HG03439 (cell line): ENCODE measurements around the gene RBAK.
"Not testable (repeated sequence)": the region's sequence is repeated elsewhere in the genome, so short reads cannot be mapped to it uniquely, and the experiment has no call there.

Experiments used
- ATAC-seq: cut with Tn5 transposase; IDR thresholded peaks from one replicate; pipeline ENCODE4 v1.9.1; 2021; ENCODE audit warnings: mild to moderate bottlenecking, moderate library complexity; ENCODE audit not compliant: unreplicated experiment

Gene RBAK

DNA sequence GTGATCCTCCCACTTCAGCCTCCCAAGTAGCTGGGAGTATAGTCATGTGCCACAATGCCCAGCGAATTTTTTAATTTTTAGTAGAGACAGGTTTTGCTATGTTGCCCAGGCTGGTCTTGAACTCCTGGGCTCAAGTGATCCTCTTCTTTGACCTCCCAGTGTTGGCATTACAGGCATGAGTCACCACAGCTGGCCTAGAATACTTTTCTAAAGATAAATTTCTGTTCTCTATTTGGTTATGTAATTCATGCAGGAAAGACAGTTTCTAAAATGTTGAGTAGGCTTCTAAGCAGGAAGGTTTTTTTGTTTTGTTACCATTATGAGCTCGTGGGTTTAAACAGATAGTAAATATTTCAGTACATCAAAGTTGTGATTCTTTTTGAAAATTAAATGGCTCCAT lies 5.0 kb downstream of the RBAK start:
- no peak for ATAC-seq

DNA sequence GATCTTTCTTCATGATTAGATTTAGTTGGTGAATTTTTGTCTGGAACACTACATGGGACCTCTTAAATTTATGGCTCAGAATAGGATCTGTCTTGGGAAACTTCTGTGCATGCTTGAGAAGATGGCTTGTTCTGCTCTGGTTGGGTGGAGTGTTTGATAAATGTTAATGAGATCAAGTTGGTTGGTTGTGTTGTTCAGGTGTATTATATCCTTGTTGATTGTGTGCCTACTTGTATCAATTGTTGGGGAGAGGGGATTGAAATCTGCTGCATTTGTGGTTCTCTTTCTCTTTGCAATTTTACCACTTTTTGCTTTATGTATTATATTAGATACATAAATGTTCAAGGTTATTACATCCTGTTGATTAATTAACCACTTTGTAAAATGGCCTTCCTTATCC lies 6.1 kb downstream of the RBAK start:
- not testable (repeated sequence) for ATAC-seq

DNA sequence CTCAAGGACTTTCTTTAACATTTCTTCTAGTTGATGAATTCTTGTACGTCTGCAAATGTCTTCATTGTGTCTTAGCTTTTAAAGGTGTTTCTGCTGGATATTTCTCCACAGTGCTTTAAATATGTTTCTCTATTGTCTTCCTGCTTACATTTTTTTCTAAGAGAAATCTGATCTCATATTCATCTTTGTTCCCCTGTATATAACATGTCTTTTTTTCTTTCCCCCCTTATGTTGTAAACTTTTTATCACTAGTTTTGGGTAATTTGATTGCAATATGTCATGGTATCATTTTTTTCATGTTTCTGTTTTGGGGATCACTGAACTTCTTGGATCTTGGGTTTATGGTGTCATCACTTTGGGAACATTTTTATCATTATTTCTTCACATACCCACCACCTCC lies 7.5 kb downstream of the RBAK start:
- no peak for ATAC-seq

DNA sequence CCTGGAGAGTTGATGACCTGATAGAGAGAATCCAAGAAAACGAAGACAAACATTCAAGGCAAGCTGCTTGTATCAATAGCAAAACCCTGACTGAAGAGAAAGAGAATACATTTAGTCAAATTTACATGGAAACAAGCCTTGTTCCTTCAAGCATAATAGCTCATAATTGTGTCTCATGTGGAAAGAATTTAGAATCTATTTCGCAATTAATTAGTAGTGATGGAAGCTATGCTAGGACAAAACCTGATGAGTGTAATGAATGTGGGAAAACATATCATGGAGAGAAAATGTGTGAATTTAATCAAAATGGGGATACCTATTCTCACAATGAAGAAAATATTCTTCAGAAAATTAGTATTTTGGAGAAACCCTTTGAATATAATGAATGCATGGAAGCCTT lies 18.0 kb downstream of the RBAK start:
- no peak for ATAC-seq

DNA sequence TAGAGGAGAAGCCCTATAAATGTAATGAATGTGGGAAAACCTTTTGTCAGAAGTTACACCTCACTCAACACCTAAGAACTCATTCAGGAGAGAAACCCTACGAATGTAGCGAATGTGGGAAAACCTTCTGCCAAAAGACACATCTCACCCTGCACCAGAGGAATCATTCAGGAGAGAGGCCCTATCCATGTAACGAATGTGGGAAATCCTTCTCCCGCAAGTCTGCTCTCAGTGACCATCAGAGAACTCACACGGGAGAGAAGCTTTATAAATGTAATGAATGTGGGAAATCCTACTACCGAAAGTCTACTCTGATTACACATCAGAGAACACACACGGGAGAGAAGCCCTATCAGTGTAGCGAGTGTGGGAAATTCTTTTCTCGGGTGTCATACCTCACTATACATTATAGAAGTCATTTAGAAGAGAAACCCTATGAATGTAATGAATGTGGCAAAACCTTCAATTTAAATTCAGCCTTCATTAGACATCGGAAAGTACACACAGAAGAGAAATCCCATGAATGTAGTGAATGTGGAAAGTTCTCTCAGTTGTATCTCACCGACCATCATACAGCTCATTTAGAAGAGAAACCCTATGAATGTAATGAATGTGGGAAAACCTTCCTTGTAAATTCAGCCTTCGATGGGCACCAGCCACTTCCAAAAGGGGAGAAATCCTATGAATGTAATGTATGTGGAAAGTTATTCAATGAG lies 18.9 kb downstream of the RBAK start:
- no peak for ATAC-seq

DNA sequence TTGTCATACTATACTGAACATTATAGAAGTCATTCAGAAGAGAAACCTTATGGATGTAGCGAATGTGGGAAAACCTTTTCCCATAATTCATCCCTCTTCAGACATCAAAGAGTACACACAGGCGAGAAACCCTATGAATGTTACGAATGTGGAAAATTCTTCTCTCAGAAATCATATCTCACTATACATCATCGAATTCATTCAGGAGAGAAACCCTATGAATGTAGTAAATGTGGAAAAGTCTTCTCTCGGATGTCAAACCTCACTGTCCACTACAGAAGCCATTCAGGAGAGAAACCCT lies 19.4 kb downstream of the RBAK start:
- no peak for ATAC-seq

DNA sequence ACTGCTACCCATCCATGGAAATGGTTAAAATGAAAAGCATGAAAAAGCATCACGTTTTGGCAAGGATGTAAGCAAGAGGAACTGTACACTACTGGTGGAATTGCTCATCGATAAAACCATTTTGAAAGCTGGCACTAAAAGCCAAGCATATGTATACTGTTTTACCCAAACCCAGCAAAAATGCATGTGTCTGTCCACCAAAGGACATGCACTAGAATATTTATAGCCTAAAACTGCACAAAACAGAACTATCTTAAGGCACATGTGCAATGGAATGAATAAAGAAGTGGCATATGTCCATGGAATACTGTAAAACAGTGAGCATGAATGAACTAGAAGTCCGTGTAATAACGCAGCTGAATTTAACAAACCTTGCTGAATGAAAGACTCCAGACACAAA lies 22.9 kb downstream of the RBAK start:
- no peak for ATAC-seq

DNA sequence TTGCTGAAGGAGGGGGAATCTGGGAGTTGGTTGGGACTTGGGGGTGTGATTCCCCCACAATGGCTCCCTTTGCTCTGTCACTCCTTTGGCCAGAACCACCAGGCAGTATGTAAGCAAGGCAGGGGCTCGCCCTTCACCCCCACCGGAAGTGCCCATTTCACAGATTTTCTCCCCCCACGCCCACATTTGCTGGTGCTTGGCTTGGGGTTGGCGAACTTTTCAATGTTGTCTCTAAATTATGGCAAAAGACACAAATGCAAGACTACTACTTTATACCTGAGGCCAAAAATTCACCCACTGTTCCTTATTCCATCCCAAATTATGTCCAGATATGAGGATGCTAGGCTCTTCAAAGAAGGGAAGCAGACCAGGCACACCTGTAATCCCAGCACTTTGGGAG lies 24.5 kb downstream of the RBAK start:
- ATAC-seq = no peak

DNA sequence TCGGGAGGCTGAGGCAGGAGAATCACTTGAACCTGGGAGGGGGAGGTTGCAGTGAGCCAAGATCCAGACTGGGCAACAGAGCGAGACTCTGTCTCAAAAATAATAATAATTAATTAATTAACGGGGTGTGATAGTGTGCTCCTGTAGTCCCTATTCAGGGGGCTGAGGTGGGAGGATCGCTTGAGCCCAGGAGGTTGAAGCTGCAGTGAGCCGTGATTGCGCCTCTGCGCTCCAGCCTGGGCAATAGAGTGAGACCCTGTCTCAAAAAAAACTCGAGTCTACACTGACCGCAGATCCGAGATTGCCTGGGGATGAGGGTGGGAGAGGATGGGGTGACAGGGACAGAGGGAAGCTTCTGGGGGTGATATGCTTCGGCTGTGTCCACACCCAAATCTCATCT lies 29.5 kb downstream of the RBAK start:
- ATAC-seq = not testable (repeated sequence)

DNA sequence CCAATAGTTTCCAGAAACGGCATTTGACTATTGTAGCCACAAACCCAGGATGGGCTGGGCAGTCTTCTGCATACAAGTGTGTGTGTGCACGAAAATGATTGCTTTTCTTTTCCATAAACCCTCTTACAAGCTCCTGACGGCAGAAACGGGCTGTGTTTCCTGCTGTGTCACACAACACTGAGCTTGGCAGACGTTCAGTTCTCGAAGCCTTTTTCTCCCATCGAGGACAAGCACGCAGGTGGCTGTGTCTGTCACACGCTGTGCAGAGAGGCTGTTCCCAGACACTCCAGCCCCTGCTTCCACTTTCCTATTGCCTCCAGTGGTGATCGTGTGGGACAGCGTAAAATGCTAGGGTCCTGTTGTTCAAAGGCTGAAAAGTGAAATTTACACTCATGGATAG lies 32.1 kb downstream of the RBAK start:
- ATAC-seq = no peak

DNA sequence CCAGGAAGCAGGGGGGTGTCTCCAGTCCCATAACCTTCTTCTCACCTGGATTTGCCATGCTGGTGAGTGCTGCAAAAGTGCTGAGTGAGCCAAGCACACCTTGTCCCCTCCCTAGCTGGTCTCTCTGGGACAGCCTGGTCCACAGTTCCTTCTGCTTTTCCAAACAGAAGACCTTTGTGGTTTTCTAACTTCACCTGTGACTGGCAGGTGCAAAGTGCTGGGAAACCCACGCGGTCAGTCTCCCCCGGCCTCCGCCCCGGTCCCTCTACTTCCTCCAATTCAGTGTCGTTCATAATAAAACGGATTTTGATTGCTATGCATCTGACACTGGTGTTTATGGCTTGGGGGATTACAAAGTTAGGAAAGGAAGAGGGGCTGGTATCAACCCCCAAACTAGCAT lies 37.1 kb downstream of the RBAK start:
- ATAC-seq = no peak

DNA sequence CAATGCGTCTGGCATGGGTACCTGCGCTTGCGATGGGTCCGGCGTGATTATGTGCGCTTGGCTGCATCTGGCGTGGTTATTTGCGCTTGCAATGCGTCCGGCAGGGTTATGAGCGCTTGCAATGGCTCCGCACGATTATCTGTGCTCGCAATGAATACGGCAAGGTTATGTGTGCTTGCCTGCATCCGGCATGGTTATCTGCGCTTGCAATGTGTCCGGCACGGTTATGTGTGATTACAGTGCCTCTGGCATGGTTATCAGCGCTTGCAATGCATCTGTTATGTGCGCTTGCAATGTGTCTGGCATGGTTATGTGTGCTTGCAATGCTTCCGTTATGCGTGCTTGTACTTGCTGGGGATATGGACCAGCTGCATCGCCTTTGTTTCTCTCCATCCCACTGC lies 37.7 kb downstream of the RBAK start:
- ATAC-seq = no peak

DNA sequence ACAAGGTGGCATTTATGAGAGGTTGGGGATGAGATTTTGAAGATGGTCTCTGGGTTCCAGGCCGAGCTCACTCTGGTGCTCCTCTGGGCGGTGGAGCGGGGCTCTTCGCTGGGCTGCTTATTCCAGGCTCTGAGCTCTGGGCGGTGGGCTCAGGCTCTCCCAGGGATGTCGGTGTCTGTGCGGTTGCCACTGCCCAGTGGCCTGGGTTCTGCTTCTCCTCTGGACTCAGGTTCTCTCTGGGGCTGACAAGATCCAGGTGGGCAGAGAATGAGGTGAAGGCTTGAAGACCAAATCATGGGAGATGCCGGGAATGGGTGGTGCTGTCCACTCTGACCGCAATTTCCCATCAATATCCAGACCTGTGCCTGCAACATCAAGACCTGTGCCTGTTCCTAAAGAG lies 40.6 kb downstream of the RBAK start:
- ATAC-seq = no peak

DNA sequence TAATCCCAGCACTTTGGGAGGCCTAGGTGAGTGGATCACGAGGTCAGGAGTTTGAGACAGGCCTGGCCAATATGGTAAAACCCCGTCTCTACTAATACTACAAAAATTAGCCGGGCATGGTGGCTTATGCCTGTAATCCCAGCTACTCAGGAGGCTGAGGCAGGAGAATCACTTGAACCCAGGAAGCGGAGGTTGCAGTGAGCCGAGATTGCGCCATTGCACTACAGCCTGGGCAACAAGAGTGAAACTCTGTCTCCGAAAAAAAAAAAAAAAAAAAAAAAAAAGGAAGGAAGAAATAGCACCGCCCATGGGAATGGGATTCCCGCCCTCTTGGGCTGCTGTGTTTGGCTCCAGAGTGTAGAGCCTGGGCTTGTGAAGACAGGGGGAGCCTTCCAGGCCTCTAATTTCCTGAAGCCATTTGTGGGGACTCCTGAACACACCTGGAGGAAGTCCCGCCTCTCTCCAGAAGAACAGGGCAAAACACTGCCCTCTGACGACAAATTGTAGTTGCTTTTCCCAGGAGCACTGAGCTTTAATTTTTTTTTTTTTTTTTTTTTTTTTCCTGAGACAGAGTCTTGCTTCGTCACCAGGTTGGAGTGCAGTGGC lies 42.7 kb downstream of the RBAK start:
- ATAC-seq = not testable (repeated sequence)

DNA sequence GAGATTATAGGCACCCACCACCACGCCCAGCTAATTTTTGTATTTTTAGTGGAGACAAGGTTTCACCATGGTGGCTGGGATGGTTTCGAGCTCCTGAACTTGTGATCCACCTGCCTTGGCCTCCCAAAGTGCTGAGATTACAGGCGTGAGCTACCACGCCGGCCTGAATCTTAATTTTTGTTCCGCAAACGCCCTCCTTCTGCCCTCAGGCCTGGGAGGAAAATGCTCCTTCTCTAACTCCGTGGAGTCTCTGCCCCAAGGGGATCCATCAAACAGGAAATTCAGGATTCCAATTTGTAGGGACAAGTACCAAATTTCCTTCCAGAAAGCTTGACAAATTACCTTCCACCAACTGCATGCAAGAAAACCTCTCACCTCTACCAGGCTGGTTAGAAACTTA lies 43.2 kb downstream of the RBAK start:
- no peak for ATAC-seq

DNA sequence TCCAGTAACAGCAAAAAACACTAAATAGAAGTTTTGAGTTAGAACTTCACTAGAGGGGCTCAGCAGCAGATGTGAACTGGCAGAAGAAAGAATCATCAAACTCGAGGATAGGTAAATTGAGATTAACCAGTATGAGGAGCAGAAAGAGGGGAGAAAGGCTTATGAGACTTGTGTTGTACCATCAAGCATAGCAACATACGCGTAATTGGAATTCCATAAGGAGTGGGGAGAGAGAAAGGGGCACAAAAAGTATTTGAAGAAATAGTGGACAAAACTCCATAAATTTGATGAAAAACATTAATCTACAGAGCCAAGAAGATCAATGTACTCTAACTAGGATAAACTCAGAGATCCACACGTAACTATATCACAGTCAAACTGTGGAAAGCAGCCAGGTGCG lies 48.3 kb downstream of the RBAK start:
- no peak for ATAC-seq

DNA sequence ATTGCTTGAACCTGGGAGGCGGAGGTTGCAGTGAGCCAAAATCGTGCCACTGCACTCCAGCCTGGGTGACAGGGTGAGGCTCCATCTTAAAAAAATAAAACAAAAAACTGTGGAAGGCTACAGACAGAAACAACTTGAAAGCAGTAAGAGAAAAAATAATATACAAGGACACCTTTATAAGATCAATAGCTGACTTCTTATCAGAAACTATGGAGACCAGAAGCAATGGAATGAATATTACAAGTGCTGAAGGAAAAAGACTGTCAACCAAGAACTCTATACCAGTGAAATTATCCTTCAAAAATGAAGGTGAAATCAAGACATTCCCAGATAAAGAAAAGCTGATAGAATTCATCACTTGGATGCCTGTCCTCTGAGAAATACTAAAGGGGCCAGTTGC lies 49.0 kb downstream of the RBAK start:
- ATAC-seq = no peak

DNA sequence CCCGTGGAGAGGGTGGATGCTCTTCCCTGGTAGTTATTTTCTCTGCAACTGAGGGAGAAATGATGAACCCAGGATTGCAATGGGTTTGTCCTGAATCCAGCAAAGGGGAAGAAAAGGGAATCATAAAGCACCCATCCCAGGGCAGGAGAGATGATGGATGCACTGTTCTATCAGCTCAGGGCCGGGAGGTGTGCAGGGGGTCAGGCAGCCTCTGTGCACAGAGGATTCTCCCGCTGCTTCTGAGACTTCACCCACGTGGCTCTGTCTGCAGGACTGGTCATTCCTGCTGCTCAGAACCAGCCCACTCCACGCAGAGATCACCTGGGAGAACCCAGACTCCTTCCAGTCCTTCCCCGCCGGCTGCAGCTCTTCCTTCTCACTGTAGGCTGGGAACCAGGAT lies 70.7 kb downstream of the RBAK start:
- no peak for ATAC-seq

DNA sequence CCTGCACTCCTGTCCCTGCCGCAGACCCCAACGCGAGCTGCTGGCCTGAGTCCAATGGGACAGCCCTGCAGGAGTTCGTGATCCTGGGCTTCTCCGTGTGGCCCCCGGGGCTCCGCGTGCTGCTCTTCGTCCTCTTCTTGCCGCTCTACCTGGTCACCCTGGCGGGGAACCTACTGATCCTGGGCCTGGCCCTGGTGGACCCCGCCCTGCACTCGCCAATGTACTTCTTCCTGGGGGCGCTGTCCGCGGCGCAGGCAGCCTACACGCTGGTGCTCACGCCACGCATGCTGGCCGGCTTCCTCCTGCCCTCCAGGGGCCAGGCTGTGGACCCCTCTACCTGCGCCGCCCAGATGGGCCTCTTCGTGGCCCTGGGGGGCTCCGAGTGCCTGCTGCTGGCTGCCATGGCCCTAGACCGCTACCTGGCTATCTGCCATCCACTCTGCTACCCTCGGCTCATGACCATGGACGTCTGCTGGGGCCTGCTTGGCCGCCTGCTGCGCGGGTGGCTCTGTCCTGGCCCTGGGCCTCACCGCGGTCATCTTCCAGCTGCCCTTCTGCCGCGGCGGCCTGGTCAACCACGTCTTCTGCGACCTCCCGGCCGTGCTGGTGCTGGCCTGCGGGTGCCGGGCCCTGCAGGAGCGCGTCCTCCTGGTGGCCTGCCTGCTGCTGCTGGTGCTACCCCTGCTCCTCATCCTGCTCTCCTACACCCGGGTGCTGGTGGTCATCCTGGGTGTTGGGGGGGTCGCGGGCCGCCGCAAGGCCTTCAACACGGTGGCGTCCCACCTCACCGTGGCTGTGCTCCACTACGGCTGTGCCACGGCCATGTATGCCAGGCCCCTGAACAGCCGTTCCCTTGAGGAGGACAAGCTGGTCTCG lies 71.7 kb downstream of the RBAK start:
- no peak for ATAC-seq
